HL-60/S4 treated with retinoic acid at 250 ng/mL for 4 days and 3 days (cell line): ENCODE data around the gene TNRC6C.
"Not testable (repeated sequence)": the region's sequence is repeated elsewhere in the genome, so short reads cannot be mapped to it uniquely, and the experiment has no call there.

ENCODE experiments used
- in situ Hi-C: fragments of 300-500 bp; cut with MboI; formaldehyde crosslinking; loops from 2 replicates; pipeline ENCODE4 v1.7.0; 2022; ENCODE audit warnings: low sequenced_read_pairs

TNRC6C gene

GRCh38 chr17:77961741-77962140 lies 3.2 kb downstream of the TNRC6C start:
- in situ Hi-C loops: no loop called here

GRCh38 chr17:77962348-77962747 lies 3.8 kb downstream of the TNRC6C start:
- in situ Hi-C loops: no loop called here

- in situ Hi-C loops: no loop called here
Observed at GRCh38 chr17:77963441-77963840, 4.9 kb downstream of the TNRC6C start.

DNA sequence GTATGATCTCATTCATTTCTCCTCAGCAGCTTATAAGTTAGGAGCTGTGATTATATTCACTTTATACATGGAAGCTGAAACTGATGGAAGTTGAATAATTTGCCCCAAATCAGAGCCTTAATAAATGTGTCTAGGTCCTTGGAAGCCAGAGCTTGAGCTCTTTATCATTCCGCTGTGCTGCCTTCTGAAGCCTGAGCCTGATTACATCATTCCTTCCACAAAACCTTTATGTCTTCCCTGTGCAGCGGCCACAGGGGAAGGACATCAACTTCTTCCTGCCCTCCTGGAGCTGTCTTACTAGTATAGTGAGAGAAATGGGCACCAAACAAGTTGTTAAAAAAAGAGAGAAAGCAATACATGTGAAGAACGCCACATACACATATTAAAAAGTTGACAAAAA lies 6.8 kb downstream of the TNRC6C start:
- in situ Hi-C loops: no loop called here

DNA sequence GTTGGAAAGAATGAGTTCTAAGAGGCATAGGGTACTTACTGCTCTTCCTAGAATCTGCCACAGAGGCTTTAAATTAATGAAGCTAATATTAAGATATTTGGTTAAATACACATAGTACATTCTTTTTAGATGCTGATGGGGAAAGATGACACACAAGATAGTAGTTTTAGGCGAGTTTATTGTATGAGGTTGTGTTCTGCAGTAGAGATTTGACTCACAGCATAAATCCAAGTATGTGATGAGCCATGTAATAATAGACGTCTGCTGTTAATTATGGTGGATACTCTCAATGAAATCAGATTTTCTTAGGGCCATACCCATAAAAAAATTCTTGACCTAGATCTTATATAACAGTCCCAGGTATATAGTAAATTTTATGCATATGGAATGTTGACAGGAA lies 8.0 kb downstream of the TNRC6C start:
- in situ Hi-C loops: no loop called here

GRCh38 chr17:77968788-77969187 lies 10.3 kb downstream of the TNRC6C start:
- in situ Hi-C loops: no loop called here

DNA sequence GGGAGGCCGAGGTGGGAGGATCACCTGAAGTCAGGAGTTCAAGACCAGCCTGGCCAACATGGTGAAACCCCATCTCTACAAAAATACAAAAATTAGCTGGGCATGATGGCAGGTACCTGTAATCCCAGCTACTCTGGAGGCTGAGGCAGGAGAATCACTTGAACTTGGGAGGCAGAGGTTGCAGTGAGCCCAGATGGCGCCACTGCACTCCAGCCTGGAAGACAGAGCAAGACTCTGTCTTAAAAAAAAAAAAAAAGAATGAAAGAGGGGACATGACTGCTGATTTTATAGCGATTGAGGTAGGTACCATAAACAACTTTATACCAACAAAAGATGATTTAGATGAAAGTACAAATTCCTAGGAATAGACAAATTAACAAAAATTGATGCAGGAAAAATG lies 13.8 kb downstream of the TNRC6C start:
- in situ Hi-C loops: not testable (repeated sequence)

DNA sequence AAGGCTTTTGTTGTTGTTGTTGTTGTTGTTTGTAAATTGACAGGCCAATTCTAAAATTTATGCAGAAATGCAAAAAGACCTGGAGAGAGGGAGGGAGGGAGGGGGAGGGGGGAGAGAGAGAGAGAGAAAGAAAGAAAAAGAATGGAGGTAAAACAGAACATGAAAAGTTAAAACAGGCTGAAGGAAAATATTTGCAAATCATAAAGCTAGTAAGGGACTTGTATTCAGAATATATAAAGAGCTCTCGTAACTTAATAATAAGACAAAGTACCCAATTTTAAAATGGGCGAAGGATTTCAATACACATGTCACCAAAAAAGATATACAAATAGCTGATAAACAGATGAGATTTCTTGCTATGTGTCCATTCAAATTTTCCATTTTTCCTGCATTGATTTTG lies 15.4 kb downstream of the TNRC6C start:
- in situ Hi-C loops: no loop called here

DNA sequence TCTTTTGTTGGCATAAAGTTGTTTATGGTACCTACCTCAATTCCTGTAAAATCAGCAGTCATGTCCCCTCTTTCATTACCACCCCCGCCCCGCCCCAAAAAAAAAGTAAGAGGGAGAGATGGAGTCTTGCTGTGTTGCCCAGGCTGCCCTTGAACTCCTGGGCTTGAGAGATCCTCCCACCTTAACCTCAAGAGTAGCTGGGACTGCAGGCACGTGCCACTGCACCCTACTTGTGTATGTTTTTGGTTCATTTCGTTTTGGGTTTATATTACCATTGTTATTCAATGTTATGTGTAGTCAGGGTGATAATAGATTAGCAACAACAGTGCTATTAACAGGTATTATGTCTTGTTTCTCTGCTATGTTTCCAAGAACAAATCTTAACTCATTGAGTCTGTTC lies 15.9 kb downstream of the TNRC6C start:
- in situ Hi-C loops: no loop called here

DNA sequence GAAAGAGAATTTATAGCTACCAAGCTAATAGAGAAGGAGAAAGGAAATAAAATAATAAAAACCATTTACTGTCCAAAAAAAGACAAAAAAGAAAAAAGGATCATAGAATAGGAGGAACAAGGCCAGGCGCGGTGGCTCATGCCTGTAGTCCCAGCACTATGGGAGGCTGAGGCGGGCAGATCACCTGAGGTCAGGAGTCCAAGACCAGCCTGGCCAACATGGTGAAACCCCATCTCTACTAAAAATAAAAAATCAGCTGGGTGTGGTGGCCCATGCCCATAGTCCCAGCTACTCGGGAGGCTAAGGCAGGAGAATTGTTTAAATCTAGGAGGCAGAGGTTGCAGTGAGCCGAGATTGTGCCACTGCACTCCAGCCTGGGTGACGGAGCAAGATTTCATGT lies 23.9 kb downstream of the TNRC6C start:
- in situ Hi-C loops: not testable (repeated sequence)

DNA sequence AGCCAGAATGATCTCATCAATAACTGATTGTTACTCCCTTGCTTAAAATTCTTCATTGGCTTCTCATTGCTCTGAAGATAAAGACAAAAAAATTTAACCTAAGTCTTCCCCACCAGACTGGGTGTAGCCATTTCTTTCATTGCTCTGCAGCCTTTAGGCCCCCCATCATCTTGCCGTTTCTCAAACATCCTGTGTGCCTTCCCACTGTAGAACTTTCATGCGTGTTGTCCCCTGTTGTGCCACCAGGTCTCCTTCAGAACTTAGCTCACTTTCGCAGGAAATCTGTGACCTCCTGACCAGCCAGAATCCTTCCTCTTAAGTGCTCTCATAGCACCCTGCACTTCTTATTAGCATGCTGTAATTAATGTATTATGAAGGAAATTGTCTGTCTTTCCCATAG lies 31.8 kb downstream of the TNRC6C start:
- in situ Hi-C loops: no loop called here

DNA sequence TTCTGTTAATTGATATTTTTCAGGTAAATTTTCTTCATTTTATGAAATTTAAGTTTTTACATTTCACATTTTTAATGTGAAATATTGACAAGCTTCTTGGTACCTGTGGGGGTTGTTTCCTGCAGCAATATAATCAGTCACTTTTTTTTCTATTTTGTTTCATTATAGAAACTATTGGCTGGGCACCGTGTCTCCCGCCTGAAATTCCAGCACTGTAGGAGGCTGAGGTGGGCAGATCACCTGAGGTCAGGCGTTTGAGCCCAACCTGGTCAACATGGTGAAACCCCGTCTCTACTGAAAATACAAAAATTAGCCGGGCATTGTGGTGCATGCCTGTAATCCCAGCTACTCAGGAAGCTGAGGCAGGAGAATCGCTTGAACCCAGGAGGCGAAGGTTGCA lies 35.2 kb downstream of the TNRC6C start:
- in situ Hi-C loops: not testable (repeated sequence)

GRCh38 chr17:77995146-77995852 lies 36.8 kb downstream of the TNRC6C start:
- in situ Hi-C loops: no loop called here

- in situ Hi-C loops: no loop called here
Observed at GRCh38 chr17:77996256-77996655, 37.8 kb downstream of the TNRC6C start.

GRCh38 chr17:77999413-78000173 lies 41.1 kb downstream of the TNRC6C start:
- in situ Hi-C loops: no loop called here

GRCh38 chr17:78000341-78000740 lies 41.8 kb downstream of the TNRC6C start:
- in situ Hi-C loops: no loop called here

DNA sequence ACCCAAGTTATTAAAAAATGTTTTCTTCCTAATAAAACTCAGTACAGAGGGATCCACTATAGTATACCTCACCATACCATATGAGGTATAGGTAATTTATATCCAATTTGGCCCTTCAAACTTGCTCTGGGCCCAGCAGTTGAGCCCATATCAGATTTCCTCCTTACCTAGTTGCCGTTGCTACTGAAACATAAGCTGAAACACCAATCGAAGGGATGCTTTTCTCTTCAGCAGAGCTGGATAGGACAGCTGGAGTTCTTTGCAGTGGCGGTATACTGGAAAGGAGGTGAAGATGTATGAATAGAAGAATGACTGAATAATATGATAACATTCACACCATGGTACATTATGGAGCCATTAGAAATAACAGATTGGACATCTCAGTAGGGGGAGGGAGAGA lies 42.7 kb downstream of the TNRC6C start:
- in situ Hi-C loops: no loop called here

DNA sequence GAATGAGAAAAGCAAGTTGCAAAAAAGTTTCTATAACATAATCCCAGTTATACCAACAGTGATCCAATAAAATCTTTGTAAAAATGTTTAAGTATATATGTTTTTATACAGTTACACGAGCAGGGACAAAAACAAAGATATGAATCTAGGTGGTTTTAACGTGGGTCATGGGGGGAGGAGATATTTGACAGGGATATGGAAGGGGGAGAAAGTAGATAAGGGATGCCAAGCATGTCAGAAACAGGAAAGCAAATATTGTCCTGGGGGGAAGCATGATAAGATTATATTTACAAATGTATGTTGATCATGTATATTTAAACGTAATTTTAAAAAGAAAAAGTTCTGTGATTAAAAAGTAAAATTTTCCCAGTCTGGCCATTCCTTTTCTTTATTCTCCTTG lies 43.1 kb downstream of the TNRC6C start:
- in situ Hi-C loops: no loop called here

GRCh38 chr17:78002166-78002565 lies 43.7 kb downstream of the TNRC6C start:
- in situ Hi-C loops: no loop called here

- in situ Hi-C loops: no loop called here
Observed at GRCh38 chr17:78005452-78006171, 47.1 kb downstream of the TNRC6C start.

DNA sequence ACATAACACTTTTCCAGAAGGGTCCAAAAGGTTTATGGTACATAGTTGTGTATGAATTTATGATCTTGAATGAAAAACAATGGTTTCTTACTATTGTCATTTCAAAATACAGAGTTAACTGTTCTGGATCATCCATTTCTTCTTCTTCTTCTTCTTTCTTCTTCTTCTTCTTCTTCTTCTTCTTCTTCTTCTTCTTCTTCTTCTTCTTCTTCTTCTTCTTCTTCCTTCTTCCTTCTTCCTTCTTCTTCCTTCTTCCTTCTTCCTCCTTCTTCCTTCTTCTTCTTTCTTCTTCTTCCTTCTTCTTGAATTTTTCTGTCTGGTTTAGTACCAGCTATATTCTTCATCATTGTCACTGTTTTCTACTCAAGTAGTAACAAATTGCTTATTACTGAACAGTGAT lies 47.8 kb downstream of the TNRC6C start:
- in situ Hi-C loops: no loop called here

DNA sequence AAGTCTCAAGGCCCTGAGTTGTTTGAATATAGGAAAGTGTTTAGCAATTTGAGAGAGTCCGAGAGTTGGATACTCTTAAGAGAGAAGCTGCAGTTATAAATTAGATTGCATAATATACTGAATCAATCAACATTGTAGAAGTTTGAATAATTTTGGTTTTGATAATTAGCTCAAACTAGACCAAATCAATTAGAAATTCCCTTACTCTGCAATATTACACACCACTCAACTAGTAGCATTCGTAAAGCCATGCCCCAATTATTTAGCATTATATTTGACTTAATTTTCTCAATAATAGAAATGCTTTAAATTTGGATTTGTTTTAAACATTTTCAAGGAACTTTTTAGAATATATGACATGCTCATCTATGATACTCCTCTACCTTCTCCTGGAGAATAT lies 49.1 kb downstream of the TNRC6C start:
- in situ Hi-C loops: no loop called here
